Ovary (tissue), 3 donors: Measurements from ENCODE around the gene TNNC1.

Experiments
- EP300 ChIP-seq: sonication (generic); formaldehyde crosslinking; IDR thresholded peaks from one replicate; pipeline ENCODE4 v1.6.1; 2017; ENCODE audit warnings: antibody characterized with exemption
- POLR2A ChIP-seq: fragments of 450-650 bp; IDR thresholded peaks from one replicate; pipeline ENCODE4 v1.6.1; 2017; ENCODE audit warnings: antibody characterized with exemption, mild to moderate bottlenecking, moderate library complexity
- TF ChIP-seq, protein P1 (sequence below), 3 donors: fragments of 450-650 bp in 2 of 3; fragments of 200-600 bp in 1 of 3; IDR thresholded peaks; one replicate each; pipeline versions ENCODE4 v1.5.1 to v1.8.0; 2016 to 2022; ENCODE audit warnings: antibody characterized with exemption in 3 of 3, mild to moderate bottlenecking in 1 of 3
- donor health status: DM: no; HTN: no; CAD: no.

DNA sequence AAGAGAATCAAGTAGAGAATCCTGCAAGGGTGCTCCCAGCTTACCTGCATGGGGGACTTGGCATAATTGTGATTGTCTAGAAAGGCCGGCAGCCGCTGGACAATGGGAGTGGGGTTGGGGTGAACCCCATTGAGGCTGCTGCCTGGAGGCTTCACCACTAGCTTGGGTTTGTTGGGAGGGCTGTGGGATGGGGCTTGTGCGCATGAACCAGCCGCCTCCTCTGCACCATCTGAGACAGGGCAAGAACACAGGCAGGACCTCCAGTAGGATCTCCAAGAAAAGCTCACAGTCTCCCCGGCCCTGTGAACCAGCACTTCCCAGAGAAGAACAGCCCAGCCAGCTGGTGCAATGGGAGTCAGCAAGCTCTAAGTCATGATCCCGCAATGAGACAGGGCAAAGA lies 48.8 kb downstream of the TNNC1 start:
- TF ChIP-seq, protein P1, sequence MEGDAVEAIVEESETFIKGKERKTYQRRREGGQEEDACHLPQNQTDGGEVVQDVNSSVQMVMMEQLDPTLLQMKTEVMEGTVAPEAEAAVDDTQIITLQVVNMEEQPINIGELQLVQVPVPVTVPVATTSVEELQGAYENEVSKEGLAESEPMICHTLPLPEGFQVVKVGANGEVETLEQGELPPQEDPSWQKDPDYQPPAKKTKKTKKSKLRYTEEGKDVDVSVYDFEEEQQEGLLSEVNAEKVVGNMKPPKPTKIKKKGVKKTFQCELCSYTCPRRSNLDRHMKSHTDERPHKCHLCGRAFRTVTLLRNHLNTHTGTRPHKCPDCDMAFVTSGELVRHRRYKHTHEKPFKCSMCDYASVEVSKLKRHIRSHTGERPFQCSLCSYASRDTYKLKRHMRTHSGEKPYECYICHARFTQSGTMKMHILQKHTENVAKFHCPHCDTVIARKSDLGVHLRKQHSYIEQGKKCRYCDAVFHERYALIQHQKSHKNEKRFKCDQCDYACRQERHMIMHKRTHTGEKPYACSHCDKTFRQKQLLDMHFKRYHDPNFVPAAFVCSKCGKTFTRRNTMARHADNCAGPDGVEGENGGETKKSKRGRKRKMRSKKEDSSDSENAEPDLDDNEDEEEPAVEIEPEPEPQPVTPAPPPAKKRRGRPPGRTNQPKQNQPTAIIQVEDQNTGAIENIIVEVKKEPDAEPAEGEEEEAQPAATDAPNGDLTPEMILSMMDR (IDR thresholded peaks at IDR 0.05) = no peak
- TF ChIP-seq EP300 (no peak), POLR2A (no peak)
